Activated T-cell treated with anti-CD3 and anti-CD28 coated beads for 4 hours (primary cell): ENCODE data around the gene BRCA1.
"Not testable (repeated sequence)": the region's sequence is repeated elsewhere in the genome, so short reads cannot be mapped to it uniquely, and the experiment has no call there.

Source experiments
- DNase-seq: peaks from one replicate; pipeline ENCODE4 v3.0.0-alpha.2; 2020

BRCA1 gene

DNA sequence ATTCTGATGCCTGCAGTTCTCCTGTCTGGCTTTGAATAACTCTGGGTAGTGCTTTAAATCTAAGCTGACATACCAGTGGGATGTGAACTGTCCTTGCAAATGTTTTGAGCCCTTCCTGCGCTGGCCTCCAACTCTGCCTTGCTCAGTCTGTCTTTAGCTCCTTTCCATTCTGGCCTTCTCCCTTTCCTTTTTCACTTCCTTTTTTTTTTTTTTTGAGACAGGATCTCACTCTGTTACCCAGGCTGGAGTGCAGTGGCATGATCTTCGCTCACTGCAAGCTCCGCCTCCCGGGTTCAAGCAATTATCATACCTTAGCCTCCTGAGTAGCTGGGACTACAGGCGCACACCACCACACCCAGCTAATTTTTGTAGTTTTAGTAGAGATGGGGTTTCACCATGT lies 8.3 kb upstream of the BRCA1 start:
- DNase-seq, result not testable (repeated sequence)

DNA sequence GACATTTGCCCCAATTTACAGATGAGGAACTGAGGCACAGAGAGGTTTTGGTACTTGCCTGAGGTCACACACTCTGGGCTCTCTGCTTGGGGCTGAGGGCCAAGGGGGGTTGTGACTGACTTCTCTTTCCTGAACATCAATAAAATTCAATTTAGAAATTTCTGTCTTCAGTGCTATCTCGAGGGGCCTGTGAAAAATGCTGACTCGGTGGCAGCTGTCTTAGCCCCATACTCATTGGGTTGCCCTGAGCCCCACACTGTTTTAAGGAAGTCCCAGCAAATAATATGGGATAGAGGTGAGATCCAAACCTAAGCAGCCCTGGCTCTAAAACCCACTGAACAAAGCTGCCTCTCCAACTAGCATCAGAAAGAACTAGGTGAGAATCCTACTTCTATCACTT lies 7.0 kb upstream of the BRCA1 start:
- no peak for DNase-seq

DNA sequence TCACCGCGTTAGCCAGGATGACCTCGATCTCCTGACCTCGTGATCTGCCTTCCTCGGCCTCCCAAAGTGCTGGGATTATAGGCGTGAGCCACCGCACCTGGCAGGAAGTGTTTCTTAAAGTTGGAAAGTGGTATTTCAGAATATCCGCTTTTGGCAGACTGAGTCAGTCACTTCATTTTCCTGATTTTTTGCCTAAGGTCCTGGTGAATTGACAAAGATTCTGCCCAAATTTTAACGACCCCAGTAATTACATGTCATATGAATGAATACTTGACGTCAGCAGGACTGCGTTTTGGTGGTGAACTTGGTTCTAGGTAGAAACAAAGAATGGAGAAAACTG lies 4.5 kb upstream of the BRCA1 start:
- DNase-seq, result no peak

DNA sequence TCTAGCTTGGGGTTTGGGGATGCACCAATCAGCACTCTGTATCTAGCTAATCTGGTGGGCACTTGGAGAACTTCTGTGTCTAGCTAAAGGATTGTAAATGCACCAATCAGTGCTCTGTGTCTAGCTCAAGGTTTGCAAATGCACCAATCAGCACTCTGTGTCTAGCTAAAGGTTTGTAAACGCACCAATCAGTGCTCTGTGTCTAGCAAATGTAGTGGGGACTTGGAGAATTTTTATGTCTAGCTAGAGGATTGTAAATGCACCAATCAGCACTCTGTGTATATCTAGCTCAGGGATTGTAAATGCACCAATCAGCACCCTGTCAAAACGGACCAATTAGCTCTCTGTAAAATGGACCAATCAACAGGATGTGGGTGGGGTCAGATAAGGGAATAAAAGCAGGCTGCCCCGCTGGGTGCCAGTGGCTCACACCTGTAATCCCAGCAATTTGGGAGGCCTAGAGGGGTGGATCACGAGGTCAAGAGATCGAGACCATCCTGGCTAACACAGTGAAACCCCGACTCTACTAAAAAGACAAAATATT lies 2.2 kb upstream of the BRCA1 start:
- DNase-seq, result not testable (repeated sequence)

DNA sequence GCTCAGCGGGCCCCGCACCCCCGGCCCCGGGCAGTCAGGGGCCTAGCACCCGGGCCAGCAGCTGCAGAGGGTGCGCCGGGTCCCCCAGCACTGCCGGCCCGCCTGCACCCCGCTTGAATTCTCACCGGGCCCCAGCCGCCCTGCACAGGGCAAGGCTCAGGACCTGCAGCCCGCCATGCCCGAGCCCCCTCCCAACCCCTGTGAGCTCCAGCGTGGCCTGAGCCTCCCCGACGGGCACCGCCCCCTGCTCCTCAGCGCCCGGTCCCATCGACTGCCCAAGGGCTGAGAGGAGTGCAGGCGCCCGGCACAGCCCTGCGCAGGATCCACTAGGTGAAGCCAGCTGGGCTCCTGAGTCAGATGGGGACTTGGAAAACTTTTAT lies 1.7 kb upstream of the BRCA1 start:
- DNase-seq, result no peak

DNA sequence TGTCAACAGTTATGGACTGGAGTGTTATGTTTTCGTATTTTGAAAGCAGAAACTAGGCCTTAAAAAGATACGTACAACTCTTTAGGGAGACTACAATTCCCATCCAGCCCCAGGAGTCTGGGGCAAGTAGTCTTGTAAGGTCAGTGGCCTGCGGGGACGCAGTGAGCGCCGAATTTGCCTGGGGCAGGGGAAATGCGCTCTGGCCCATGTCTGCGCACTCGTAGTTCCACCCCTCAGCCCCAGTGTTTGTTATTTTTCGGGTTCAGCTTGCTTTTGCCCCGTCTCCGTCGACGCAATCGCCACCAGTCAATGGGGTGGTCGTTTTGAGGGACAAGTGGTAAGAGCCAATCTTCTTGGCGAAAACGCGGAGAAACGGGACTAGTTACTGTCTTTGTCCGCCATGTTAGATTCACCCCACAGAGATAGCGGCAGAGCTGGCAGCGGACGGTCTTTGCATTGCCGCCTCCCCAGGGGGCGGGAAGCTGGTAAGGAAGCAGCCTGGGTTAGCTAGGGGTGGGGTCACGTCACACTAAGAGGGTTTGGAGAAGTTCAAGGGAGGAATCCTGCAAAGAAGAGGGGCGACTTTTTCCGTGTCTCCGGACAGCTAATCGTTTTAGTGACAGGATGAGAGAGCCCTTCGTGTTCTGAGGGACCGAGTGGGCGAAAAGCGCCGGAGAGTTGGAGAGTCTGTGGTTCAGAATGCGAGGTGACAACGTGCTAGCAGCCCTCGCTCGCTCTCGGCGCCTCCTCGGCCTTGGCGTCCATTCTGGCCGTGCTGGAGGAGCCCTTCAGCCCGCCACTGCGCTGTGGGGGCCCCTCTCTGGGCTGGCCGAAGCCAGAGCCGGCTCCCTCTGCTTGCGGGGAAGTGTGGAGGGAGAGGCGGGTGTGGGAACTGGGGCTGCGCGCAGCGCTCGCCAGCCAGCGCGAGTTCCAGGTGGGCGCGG lies 1.1 kb upstream of the BRCA1 start:
- DNase-seq, result no peak

DNA sequence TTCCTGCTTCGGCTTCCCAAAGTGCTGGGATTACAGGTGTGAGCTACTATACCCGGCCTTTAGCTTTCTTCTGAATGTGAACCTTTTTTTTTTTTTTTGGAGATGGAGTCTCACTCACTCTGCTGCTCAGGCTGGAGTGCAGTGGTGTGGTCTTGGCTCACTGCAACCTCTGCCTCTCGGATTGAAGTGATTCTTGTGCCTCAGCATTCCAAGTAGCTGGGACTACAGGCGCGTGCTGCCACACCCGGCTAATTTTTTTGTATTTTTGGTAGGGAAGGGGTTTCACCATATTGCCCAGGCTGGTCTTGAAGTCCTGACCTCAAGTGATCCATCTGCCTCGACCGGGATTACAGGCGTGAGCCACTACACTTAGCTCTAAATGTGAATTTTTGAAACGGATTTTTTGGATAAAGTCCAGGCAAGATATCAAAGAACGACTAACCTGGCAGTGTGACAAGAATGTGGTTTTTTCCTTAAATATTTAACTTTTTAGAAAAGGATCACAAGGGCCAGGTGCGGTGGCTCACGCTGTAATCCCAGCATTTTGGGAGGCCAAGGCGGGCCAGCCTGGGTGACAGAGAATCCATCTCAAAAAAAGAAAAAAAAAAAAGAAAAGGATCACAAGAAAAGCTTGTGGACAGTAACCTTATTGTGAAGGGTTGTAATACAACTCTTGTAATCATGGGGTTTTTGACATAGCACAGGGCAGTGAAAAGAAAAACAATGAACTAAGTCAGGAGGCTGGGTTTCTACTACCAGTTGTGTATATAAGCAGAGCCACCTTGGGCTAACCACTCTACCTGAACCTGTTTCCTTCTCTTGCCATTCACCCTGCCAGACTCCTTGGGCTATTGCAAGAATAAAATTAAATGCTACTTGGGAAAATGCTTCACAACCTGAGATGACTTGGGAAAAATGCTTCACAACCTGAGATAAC lies 6.2 kb downstream of the BRCA1 start:
- DNase-seq, result no peak

DNA sequence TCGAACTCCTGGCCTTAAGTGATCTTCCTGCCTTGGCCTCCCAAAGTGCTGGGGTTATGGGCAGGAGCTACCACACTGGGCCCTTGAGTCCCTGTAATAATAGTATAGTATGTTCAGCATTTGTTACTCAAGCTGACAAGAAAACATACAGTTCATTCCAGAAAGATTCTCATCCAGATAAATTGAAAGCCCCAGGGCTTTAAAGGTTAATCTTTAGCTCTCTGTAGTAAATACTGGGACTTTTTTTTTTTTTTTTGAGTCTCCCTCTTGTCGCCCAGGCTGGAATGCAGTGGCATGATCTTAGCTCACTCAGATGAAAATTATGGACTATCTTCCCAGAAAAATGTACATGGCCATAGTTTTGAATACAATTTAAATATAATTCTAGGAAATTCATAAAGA lies 11.0 kb downstream of the BRCA1 start:
- no peak for DNase-seq

DNA sequence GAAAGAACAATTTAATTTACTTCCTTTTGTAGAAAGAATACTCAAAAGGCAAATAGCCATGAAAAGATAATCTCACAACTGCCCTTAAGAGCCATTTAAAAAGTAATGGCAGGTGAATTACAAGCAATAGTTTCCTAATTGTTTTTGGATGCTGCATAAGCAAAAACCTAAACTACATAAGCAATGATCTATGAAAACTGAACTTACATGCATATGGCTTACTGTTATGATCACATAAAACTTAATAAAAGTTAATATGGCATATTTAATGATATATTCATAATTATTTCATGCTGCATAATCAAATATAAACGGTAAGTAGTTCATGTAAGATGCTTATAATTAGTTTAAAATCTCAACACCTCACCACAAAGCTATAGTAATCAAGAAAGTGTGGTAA lies 18.6 kb downstream of the BRCA1 start:
- no peak for DNase-seq

DNA sequence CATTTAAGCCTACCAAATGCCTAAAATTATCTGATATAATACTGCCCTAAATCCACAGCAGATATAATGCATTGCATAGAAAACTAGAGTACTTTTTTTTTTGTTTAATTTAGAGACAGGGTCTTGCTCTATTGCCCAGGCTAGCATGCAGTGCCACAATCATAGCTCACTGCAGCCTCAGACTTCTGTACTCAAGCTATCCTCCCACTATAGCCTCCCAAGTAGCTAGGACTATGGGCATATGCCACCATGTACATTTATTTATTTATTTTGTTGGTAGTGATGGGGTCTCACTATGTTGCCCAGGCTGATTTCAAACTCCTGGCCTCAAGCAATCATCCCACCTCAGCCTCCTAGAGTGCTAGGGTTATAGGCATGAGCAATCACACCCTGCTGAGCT lies 20.0 kb downstream of the BRCA1 start:
- DNase-seq, result no peak

DNA sequence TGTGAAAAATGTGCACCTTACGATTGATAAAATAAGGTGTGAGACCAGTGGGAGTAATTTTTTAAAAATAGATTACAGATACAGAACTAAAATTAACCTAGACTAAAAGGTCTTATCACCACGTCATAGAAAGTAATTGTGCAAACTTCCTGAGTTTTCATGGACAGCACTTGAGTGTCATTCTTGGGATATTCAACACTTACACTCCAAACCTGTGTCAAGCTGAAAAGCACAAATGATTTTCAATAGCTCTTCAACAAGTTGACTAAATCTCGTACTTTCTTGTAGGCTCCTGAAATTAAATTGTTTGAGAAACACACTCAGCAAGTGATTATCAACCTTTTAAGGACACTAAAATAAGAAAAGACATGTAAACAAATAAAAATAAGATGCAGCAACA lies 20.5 kb downstream of the BRCA1 start:
- no peak for DNase-seq

DNA sequence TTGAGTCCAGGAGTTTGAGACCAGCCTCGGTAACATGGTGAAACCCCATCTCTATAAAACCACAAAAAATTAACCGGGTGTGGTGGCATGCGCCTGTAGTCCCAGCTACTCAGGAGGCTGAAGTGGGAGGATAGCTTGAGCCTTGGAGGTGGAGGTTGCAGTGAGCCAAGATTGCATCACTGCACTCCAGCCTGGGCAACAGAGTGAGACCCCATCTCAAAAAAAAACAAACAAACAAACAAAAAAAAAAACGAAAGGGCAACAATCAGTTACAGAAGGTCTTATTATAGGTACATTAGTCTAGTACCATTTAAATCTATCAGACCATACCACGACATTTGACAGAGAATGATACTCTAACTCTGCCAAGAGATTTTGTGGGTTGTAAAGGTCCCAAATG lies 29.8 kb downstream of the BRCA1 start:
- not testable (repeated sequence) for DNase-seq

DNA sequence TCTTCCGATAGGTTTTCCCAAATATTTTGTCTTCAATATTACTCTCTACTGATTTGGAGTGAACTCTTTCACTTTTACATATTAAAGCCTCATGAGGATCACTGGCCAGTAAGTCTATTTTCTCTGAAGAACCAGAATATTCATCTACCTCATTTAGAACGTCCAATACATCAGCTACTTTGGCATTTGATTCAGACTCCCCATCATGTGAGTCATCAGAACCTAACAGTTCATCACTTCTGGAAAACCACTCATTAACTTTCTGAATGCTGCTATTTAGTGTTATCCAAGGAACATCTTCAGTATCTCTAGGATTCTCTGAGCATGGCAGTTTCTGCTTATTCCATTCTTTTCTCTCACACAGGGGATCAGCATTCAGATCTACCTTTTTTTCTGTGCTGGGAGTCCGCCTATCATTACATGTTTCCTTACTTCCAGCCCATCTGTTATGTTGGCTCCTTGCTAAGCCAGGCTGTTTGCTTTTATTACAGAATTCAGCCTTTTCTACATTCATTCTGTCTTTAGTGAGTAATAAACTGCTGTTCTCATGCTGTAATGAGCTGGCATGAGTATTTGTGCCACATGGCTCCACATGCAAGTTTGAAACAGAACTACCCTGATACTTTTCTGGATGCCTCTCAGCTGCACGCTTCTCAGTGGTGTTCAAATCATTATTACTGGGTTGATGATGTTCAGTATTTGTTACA lies 30.9 kb downstream of the BRCA1 start:
- DNase-seq, result no peak

DNA sequence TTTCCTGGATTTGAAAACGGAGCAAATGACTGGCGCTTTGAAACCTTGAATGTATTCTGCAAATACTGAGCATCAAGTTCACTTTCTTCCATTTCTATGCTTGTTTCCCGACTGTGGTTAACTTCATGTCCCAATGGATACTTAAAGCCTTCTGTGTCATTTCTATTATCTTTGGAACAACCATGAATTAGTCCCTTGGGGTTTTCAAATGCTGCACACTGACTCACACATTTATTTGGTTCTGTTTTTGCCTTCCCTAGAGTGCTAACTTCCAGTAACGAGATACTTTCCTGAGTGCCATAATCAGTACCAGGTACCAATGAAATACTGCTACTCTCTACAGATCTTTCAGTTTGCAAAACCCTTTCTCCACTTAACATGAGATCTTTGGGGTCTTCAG lies 32.3 kb downstream of the BRCA1 start:
- DNase-seq, result no peak

DNA sequence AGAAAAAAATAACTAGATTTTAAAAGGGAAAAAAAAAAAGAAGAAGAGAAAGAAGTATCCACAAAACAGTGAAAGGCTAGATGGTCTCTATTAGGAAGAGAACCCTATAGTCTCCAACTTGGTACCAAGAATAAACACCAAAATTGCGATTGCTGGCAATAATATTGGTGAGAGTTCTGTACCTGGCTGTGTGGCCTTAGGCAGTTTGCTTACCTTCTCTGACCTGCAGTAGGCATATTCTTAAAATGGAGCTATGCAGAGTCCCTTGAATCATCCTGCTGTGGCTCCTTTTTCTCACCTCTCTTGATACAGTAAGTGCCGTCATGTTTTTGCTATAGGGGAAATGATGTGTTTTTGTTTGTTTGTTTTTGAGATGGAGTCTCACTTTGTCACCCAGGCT lies 35.1 kb downstream of the BRCA1 start:
- no peak for DNase-seq

DNA sequence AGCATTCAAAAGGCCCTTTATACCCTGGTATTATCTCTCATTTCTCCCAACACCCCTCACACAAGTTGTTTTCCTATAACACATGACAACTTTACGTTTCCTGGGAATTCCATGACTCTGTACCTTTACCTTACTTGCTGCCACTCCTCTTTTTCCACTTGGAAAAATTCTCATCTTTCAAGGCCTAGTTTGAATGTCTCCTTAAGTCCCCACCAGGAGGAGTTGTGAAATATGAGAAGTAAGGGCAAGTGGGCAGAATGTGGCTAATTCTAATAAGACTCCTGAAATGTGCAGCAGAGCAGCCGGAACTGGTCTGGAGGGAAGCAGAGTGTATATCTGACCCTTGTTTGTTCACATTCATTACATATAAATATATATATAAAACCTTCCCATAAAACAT lies 39.7 kb downstream of the BRCA1 start:
- no peak for DNase-seq

DNA sequence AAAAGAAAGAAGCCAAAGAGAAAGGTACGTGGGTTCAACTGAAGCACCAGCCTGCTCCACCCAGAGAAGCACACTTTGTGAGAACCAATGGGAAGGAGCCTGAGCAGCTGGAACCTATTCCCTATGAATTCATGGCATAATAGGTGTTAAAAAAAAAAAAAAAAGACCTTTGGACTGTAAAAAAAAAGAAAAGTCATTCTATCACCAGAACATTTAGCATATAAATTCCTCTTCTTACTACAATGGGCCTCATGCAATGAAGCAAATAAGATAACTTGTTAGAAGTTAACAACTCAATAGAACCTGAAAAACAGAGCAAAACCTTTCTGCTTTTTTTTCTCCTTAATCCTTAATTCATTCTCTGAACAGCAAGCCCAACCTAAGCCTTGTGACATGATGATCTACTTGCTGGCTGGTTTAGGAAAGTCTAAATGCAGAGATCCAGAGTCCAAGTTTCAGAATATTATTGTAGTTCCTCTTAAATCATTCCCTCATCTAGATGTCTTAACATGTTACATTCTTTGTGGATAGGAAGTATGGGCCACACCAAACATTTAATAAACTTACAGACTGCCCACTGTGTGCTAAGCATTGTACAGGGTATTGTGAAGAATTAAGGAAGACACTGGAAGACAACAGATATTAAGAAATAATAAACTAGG lies 45.4 kb downstream of the BRCA1 start:
- no peak for DNase-seq

DNA sequence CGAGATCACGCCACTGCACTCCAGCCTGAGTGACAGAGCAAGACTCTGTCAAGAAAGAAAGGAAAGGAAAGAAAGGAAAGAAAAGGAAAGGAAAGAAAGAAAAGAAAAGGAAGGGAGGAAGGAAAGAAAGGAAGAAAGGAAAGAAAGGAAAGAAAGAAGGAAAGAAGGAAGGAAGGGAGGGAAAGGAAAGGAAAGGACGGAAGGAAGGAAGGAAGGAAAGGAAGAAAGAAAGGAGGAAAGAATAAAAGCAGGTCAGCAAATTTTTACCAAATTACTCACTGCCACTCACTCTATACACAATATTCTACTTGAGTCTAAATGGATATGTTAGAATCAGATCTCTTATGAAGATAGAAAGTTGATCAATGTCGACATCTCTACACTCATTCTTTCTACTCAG lies 50.3 kb downstream of the BRCA1 start:
- no peak for DNase-seq

DNA sequence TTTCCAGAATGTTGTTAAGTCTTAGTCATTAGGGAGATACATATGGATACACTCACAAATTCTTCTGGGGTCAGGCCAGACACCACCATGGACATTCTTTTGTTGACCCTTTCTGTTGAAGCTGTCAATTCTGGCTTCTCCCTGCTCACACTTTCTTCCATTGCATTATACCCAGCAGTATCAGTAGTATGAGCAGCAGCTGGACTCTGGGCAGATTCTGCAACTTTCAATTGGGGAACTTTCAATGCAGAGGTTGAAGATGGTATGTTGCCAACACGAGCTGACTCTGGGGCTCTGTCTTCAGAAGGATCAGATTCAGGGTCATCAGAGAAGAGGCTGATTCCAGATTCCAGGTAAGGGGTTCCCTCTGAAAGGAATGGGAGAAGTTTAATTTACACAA lies 54.3 kb downstream of the BRCA1 start:
- DNase-seq, result no peak

DNA sequence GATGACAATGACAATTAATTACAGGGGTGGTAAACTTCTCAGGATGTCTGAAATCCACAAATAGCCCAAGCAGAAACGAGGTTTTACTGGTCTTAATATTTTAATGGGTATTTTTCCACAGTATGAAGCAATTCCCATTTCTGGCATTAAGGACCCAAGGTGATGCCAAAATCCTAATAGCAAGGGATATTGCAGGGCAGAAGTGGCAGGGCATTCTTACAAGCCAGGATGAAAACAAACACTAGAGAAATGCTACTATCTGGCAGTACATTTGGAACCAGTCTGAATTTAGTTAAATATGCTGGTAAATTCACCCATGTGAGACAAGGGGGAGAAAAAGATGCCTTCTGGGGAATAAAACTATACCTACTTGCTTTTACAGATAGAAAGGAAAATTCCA lies 54.9 kb downstream of the BRCA1 start:
- no peak for DNase-seq

DNA sequence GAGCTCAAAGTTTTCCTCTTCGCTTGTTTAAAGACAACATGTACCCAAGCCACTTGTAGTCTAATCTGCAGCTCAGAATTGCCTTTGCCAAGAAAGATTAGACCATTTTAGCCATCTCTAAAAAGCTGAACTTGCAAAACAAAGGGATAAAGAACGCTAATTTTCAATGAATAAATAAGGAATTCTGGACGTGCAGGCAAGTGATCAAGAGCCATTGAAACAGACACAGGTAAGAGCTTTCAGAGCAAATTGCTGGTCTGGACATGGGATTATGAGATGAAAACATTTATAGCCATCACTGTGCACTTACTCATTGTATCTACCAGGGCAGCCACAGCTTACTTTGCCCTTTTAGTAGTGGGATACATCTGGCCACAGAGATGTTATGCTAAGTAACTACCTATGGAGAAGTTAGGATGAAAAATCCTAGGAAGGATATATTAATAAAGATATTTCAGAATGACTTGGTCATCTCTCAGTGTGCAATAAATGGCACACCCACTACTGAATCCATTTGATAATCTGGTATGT lies 55.7 kb downstream of the BRCA1 start:
- DNase-seq, result no peak
